ENCODE data around the gene FBXW10B.
"Not testable (repeated sequence)": the region's sequence is repeated elsewhere in the genome, so short reads cannot be mapped to it uniquely, and the experiment has no call there.

The FBXW10B gene

GRCh38 chr17:15619331-15620058 is at the start of gene FBXW10B:
Gene FBXW10B, minus strand, starts transcription at chr17:15619704. Its CDS starts 192 bp downstream, at chr17:15619512.
- DNase-seq (ENCODE audit: low read depth in 2 of 2) = not testable (repeated sequence)

GRCh38 chr17:15663691-15664090 is 44.2 kb upstream of the FBXW10B start:
- no peak for DNase-seq (ENCODE audit: low read depth in 2 of 2)

GRCh38 chr17:15663176-15663575 is 43.7 kb upstream of the FBXW10B start:
- DNase-seq (ENCODE audit: low read depth in 2 of 2) = no peak

GRCh38 chr17:15662681-15663080 is 43.2 kb upstream of the FBXW10B start:
- DNase-seq (ENCODE audit: low read depth in 2 of 2) = no peak

- no peak for DNase-seq (ENCODE audit: low read depth in 2 of 2)
Observed at GRCh38 chr17:15660077-15660476, 40.6 kb upstream of the FBXW10B start.

- no peak for DNase-seq (ENCODE audit: low read depth in 2 of 2)
Observed at GRCh38 chr17:15659663-15660062, 40.2 kb upstream of the FBXW10B start.

- no peak for DNase-seq (ENCODE audit: low read depth in 2 of 2)
Observed at GRCh38 chr17:15659236-15659635, 39.7 kb upstream of the FBXW10B start.

- no peak for DNase-seq (ENCODE audit: low read depth in 2 of 2)
Observed at GRCh38 chr17:15658296-15658695, 38.8 kb upstream of the FBXW10B start.

GRCh38 chr17:15657868-15658267 is 38.4 kb upstream of the FBXW10B start:
- no peak for DNase-seq (ENCODE audit: low read depth in 2 of 2)

- DNase-seq (ENCODE audit: low read depth in 2 of 2) = no peak
Observed at GRCh38 chr17:15654886-15655561, 35.5 kb upstream of the FBXW10B start.

- DNase-seq (ENCODE audit: low read depth in 2 of 2) = not testable (repeated sequence)
Observed at GRCh38 chr17:15654401-15654800, 34.9 kb upstream of the FBXW10B start.

- no peak for DNase-seq (ENCODE audit: low read depth in 2 of 2)
Observed at GRCh38 chr17:15652960-15653359, 33.5 kb upstream of the FBXW10B start.

- no peak for DNase-seq (ENCODE audit: low read depth in 2 of 2)
Observed at GRCh38 chr17:15651583-15652110, 32.1 kb upstream of the FBXW10B start.

- DNase-seq (ENCODE audit: low read depth in 2 of 2) = no peak
Observed at GRCh38 chr17:15650741-15651582, 31.5 kb upstream of the FBXW10B start.

- DNase-seq (ENCODE audit: low read depth in 2 of 2) = no peak
Observed at GRCh38 chr17:15649861-15650421, 30.4 kb upstream of the FBXW10B start.

GRCh38 chr17:15648386-15648785 is 28.9 kb upstream of the FBXW10B start:
- no peak for DNase-seq (ENCODE audit: low read depth in 2 of 2)

GRCh38 chr17:15645942-15646312 is 26.4 kb upstream of the FBXW10B start:
- not testable (repeated sequence) for DNase-seq (ENCODE audit: low read depth in 2 of 2)

GRCh38 chr17:15645099-15645941 is 25.8 kb upstream of the FBXW10B start:
- not testable (repeated sequence) for DNase-seq (ENCODE audit: low read depth in 2 of 2)

- DNase-seq (ENCODE audit: low read depth in 2 of 2) = not testable (repeated sequence)
Observed at GRCh38 chr17:15642505-15643251, 23.2 kb upstream of the FBXW10B start.

- DNase-seq (ENCODE audit: low read depth in 2 of 2) = not testable (repeated sequence)
Observed at GRCh38 chr17:15642014-15642413, 22.5 kb upstream of the FBXW10B start.
